Thyroid gland (tissue), 4 donors: Measurements from ENCODE around the gene RASSF8.

Source experiments
- POLR2A ChIP-seq, 2 donors: fragments of 450-650 bp; IDR thresholded peaks; one replicate each; pipeline ENCODE4 v1.6.1; 2017; ENCODE audit warnings: antibody characterized with exemption in 2 of 2, mild to moderate bottlenecking in 2 of 2, moderate library complexity in 1 of 2
- TF ChIP-seq, protein P1 (sequence below), 6 experiments: fragments of 200-600 bp in 3 of 6; fragments of 450-650 bp in 3 of 6; sonication (generic) in 3 of 6; IDR thresholded peaks; one replicate each; pipeline ENCODE4 v1.5.1; 2016 to 2019; ENCODE audit warnings: antibody characterized with exemption in 6 of 6, mild to moderate bottlenecking in 2 of 6, inconsistent platforms in 1 of 6, moderate library complexity in 1 of 6

GRCh38 chr12:26101350-26101734 is 142.9 kb downstream of the RASSF8 start:
- TF ChIP-seq, protein P1, sequence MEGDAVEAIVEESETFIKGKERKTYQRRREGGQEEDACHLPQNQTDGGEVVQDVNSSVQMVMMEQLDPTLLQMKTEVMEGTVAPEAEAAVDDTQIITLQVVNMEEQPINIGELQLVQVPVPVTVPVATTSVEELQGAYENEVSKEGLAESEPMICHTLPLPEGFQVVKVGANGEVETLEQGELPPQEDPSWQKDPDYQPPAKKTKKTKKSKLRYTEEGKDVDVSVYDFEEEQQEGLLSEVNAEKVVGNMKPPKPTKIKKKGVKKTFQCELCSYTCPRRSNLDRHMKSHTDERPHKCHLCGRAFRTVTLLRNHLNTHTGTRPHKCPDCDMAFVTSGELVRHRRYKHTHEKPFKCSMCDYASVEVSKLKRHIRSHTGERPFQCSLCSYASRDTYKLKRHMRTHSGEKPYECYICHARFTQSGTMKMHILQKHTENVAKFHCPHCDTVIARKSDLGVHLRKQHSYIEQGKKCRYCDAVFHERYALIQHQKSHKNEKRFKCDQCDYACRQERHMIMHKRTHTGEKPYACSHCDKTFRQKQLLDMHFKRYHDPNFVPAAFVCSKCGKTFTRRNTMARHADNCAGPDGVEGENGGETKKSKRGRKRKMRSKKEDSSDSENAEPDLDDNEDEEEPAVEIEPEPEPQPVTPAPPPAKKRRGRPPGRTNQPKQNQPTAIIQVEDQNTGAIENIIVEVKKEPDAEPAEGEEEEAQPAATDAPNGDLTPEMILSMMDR (IDR thresholded peaks at IDR 0.05) = peak in 1 of 6 experiments; percentile 17
- peak in 1 of 2 donors; percentile 40 for TF ChIP-seq POLR2A (IDR thresholded peaks at IDR 0.05)
